ENCODE measurements around the gene UBAC2.
A peak's percentile ranks its signal among the peaks of the same experiment; 100 is the strongest.

Gene UBAC2

GRCh38 chr13:99200432-99201167 lies at the start of gene UBAC2:
Gene UBAC2, plus strand, starts transcription at chr13:99200854. Its CDS starts 55 bp downstream, at chr13:99200909.
- peak; percentile 93 to 95 (median 94) for DNase-seq (ENCODE audit: low read depth in 3 of 3)

- DNase-seq (ENCODE audit: low read depth in 3 of 3) = no peak
Observed at GRCh38 chr13:99151516-99151915, 49.1 kb upstream of the UBAC2 start.

DNA sequence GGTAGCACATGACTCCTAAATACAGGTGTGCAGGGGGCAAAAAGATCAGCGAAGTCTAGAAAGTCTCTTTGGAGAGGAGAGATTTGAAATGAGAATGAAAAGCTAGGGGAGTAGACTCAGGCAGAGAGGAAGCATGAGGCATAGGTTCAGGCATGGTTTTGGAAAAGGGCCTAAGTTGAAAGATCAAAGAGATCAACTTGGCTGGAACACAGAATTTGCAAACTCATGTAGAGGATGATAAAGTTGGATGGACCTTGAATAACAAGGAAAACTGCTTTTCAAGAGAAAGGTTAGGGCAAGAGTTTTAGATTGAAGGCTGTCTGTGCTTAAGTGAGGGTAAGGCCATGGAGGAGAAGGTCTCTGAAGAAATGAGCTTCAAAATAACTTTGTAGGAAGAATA lies 47.4 kb upstream of the UBAC2 start:
- DNase-seq (ENCODE audit: low read depth in 3 of 3) = no peak

- no peak for DNase-seq (ENCODE audit: low read depth in 3 of 3)
Observed at GRCh38 chr13:99154064-99154463, 46.6 kb upstream of the UBAC2 start.

- DNase-seq (ENCODE audit: low read depth in 3 of 3) = no peak
Observed at GRCh38 chr13:99155821-99156220, 44.8 kb upstream of the UBAC2 start.

DNA sequence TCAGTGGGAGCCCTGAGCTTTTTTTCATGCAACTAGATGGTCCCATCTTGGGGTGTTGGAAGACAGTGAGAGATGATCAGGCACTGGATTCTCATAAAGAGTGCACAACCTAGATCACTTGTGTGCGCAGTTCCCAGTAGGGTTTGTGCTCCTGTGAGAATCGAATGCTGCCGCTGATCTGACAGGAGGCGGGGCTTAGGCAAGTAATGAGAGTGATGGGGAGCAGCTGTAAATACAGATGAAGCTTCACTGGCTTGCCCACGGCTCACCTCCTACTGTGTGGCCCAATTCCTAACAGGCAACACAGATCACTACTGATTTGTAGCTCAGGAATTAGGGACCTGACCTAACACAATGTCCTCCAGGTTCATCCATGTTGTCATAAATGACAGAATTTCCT lies 43.6 kb upstream of the UBAC2 start:
- DNase-seq (ENCODE audit: low read depth in 3 of 3) = no peak

DNA sequence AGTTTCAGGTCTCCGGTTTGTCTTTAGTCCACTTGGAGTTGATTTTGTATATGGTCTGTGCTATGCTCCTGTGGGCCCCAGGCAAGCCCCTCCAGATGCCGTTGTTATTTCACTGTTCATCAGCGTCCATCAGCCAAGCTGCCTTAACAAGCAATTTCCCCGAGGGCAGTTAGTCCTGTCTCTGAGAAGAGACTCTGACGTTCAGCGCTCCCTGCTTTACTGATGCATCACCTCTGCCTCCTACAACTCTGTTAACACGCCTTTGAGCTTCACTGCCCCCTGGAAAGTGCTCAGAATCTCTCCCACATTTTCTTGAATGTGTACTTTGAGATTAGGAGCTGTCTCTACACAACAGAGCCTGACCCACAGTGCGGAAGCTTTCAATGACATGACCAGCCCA lies 41.8 kb upstream of the UBAC2 start:
- DNase-seq (ENCODE audit: low read depth in 3 of 3) = no peak

GRCh38 chr13:99159331-99160061 lies 41.2 kb upstream of the UBAC2 start:
- DNase-seq (ENCODE audit: low read depth in 3 of 3) = no peak

- DNase-seq (ENCODE audit: low read depth in 3 of 3) = no peak
Observed at GRCh38 chr13:99160415-99160814, 40.2 kb upstream of the UBAC2 start.

DNA sequence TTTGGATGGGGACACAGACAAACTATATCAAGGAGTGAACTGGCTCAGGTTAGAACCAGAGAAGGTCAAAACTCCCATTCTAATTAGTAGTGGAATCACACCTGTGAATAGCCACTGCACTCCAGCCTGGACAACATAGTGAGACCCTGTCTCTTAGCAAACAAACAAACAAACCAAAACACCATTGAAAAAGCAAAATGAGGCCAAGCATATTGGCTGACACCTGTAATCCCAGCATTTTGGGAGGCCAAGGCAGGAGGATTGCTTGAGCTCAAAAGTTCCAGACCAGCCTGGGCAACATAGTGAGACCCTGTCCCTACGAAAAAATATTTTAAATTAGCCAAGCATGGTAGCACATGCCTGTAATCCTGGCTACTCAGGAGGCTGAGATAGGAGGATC lies 39.1 kb upstream of the UBAC2 start:
- no peak for DNase-seq (ENCODE audit: low read depth in 3 of 3)

DNA sequence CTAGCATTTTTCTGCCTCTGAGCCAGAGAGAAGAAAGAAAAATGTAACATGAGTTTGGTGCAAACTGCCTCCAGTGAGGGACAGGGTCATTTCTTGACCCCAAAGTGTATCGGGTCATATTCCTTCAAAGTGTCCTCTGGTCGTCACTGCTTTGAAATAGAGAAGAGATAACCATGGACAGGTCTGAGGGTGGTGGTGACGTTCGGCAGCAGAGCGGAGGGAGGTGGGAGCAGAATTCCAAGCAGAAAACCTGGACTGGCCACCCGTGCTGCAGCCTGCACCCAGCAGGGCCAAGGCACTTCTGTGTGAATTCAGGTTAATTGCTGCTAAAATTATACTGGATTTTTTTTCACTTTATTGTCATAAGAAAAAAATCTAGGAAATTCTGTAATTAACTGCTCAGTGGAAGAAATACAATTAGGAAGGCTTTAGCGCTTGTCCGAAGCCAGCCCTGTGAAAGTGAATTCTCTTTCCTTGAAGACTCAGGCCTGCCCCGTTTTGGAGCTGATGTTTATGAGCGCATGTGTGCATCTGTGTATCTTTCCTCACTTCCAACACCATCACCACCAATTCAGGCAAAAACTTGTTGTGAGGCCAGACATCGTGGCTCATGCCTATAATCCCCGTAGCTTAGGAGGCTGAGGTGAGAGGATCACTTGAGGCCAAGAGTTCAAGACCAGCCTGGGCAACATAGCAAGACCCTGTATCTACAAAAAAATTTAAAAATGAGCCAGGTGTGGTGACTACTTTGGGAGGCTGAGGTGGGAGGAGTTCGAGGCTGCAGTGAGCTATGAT lies 37.9 kb upstream of the UBAC2 start:
- no peak for DNase-seq (ENCODE audit: low read depth in 3 of 3)

GRCh38 chr13:99164226-99164625 lies 36.4 kb upstream of the UBAC2 start:
- DNase-seq (ENCODE audit: low read depth in 3 of 3) = no peak

DNA sequence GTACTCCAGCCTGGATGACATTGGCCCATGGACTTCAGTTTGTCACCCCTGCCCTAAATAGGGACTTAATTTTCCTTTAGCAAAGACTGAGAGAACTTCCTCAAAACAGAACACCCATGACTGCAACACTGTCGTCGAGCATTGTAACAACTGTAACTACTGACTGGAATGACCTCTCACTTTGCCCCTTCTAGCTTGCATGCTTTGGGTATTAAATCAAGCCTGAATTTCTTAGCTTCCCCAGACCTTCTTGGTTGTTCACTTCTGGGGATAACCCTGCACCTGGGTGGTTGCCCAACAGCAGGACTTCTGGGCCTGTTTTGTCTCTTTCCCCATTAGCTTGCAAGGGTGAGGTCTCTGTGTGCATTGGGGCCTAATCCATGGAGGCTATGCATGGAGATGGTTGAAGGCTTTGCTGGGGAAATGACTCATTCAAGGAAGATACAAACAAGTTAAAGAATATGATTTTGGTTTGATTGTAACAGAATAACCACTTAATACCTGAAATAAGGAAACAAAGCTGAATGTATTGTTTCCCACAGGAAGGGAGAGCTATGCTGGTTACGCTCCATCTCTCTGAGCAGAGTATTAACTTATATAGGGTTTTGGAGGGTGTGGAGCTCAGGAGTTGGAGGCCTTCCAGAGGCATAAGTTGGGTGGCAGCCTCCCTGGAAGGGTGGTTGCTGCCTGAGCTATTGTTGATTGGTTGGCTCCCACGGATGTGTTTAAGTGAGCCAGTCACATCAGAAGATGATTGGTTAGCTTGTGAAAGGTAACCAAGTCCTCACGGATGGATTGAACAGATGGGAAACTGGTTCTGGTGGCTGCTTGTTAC lies 34.7 kb upstream of the UBAC2 start:
- DNase-seq (ENCODE audit: low read depth in 3 of 3) = no peak

GRCh38 chr13:99172951-99173350 lies 27.7 kb upstream of the UBAC2 start:
- DNase-seq (ENCODE audit: low read depth in 3 of 3) = no peak

- no peak for DNase-seq (ENCODE audit: low read depth in 3 of 3)
Observed at GRCh38 chr13:99173606-99174005, 27.0 kb upstream of the UBAC2 start.

DNA sequence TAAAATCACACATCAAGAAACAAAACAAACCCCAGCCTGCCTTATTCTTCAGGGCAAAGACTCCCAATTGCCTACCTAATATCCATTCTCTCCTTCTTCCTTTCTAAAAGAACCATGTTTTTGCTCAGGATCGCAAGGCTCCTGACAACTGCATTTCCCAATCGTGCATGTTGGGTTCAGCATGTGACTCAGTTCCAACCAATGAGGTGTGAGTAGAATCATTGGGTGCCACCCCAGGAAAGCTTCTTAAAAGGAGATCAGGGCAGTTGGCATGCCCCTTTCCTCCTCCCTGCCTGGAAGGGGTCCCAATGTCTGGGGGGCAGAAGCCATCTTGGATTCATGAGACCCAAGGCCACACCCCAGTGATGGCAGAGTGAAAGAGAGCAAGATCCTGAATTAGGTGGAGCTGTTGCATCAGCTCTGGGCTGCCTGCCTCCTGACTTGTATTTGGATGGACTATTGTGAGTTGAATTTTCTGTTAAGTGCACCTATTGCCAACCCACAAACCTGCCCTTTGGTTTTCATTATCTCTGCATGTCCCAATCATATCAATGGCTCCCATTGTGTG lies 26.0 kb upstream of the UBAC2 start:
- no peak for DNase-seq (ENCODE audit: low read depth in 3 of 3)

GRCh38 chr13:99176309-99177276 lies 24.1 kb upstream of the UBAC2 start:
- peak; percentile 57 to 78 (median 67) for DNase-seq (ENCODE audit: low read depth in 3 of 3)

- DNase-seq (ENCODE audit: low read depth in 3 of 3) = no peak
Observed at GRCh38 chr13:99178636-99179035, 22.0 kb upstream of the UBAC2 start.

DNA sequence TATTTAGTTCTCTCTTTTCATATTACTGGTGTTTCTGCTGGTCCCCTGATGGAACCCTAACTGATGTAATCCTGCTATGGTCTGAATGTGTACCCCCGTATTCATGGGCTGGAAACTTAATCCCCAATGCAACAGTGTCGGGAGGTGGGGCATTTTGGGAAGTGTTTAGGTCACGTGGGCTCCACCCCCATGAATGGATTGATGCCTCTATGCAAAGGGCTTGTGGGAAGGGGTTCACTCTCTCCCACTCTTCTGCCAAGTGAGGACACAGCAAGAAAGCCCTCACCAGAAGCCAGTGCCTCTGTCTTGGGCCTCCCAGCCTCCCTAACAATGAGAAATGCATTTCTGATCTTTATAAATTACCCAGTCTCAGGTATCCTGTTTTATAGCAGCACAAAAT lies 21.2 kb upstream of the UBAC2 start:
- DNase-seq (ENCODE audit: low read depth in 3 of 3) = no peak

GRCh38 chr13:99182439-99182838 lies 18.2 kb upstream of the UBAC2 start:
- no peak for DNase-seq (ENCODE audit: low read depth in 3 of 3)
